ENCODE results near the gene EIF2AK3. TPM values are rescaled to one million over a fixed set of nuclear protein-coding genes. Genes with fewer than 3 reads are reported as not detected.
"Not testable (repeated sequence)": the region's sequence is repeated elsewhere in the genome, so short reads cannot be mapped to it uniquely, and the experiment has no call there.

The EIF2AK3 gene
- polyA plus RNA-seq, 1 experiment, result 3.8 TPM

GRCh38 chr2:88651646-88652045, 24.4 kb upstream of the EIF2AK3 start:
- TF ChIP-seq CTCF (IDR thresholded peaks at IDR 0.05; ENCODE audit: insufficient read depth, low read depth, low read length), result no peak
- Histone ChIP-seq H3K27me3 (ENCODE audit: control insufficient read depth, insufficient read depth, low read length) (no peaks in the 10 kb centered on the region), H3K4me3 (ENCODE audit: low read depth, low read length) (no peak overlapping the region), H3K36me3 (ENCODE audit: control insufficient read depth, insufficient read depth, low read length) (no peaks in the 10 kb centered on the region)
- ChIA-PET CTCF (interaction anchor here (0.7 kb wide), 1 partner anchor 11 kb away, joined by 3 read pairs; no protein-coding TSS in a partner anchor), POLR2A (no interaction called here)
- no peak for DNase-seq (ENCODE audit: low read depth)

DNA sequence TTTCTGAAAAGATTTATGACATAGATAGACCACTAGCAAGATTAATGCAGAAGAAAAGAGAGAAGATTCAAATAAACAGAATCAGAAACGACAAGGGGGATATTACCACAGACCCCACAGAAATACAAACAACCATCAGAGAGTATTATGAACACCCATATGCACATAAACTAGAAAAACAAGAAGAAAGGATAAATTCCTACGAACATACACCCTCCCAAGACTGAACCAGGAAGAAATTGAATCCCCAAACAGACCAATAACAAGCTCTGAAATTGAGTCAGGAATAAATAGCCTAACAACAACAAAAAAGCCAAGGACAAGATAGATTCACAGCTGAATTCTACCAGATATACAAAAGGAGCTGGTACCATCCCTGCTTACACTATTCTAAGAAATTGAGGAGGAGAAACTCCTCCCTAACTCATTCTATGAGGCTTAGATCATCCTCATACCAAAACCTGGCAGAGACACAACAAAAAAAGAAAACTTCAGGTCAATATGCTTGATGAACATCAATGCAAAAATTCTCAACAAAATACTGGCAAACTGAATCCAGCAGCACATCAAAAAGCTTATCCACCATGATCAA, 18.1 kb upstream of the EIF2AK3 start:
- DNase-seq (ENCODE audit: low read depth); H3K4me3 ChIP-seq (ENCODE audit: low read depth, low read length); H3K36me3 ChIP-seq (ENCODE audit: control insufficient read depth, insufficient read depth, low read length); H3K27me3 ChIP-seq (ENCODE audit: control insufficient read depth, insufficient read depth, low read length); POLR2A ChIA-PET: not testable (repeated sequence)
- CTCF ChIA-PET, result interaction anchor here (0.6 to 1.7 kb wide), 3 partner anchors 10 to 26 kb away, joined by 3 to 4 read pairs (median 3); no protein-coding TSS in a partner anchor

- POLR2A ChIA-PET, result interaction anchor here (0.7 kb wide), 1 partner anchor 11 kb away, joined by 3 read pairs; no protein-coding TSS in a partner anchor
- Histone ChIP-seq H3K36me3 (ENCODE audit: control insufficient read depth, insufficient read depth, low read length) (no peaks in the 10 kb centered on the region), H3K27me3 (ENCODE audit: control insufficient read depth, insufficient read depth, low read length) (peaks cover 2% of the 10 kb centered on the region; the same call in 1 of the 2 replicates), H3K4me3 (ENCODE audit: low read depth, low read length) (no peak overlapping the region)
- CTCF ChIA-PET, result no interaction called here
- DNase-seq (ENCODE audit: low read depth), result no peak
- no peak for TF ChIP-seq CTCF (IDR thresholded peaks at IDR 0.05; ENCODE audit: insufficient read depth, low read depth, low read length)
Measured at GRCh38 chr2:88642278-88642677, 15.0 kb upstream of the EIF2AK3 start.

- no peak overlapping the region for H3K4me3 ChIP-seq (ENCODE audit: low read depth, low read length)
- no peak for DNase-seq (ENCODE audit: low read depth)
- CTCF ChIA-PET, result interaction anchor here (1.4 kb wide), 1 partner anchor 27 kb away, joined by 3 read pairs; no protein-coding TSS in a partner anchor
- no peaks in the 10 kb centered on the region for H3K36me3 ChIP-seq (ENCODE audit: control insufficient read depth, insufficient read depth, low read length)
- POLR2A ChIA-PET, result interaction anchor here (0.6 to 0.7 kb wide), 2 partner anchors 12 to 644 kb away, joined by 3 to 4 read pairs; no protein-coding TSS in a partner anchor
- H3K27me3 ChIP-seq (ENCODE audit: control insufficient read depth, insufficient read depth, low read length), result peaks cover 5% of the 10 kb centered on the region
- no peak for TF ChIP-seq CTCF (IDR thresholded peaks at IDR 0.05; ENCODE audit: insufficient read depth, low read depth, low read length)
Measured at GRCh38 chr2:88641330-88641729, 14.1 kb upstream of the EIF2AK3 start.

DNA sequence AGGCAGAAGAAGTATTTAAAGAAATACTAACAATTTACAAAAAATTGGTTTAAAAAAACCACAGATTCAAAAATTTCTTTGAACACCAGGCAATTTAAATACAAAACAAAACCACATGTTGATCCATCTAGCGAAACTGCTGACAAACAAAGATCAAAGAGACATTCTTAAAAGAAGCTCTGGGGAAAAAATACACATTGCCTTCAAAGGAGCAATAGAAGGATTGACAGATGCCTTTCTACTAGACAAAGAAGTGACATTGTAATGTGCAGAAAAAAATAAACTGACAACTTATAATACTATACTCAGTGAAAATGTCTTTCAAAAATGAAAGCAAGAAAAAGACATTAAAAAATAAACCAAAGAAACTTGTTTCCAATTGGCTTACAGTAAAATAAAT, 12.6 kb upstream of the EIF2AK3 start:
- no peak for TF ChIP-seq CTCF (IDR thresholded peaks at IDR 0.05; ENCODE audit: insufficient read depth, low read depth, low read length)
- CTCF ChIA-PET, result interaction anchor here (1.0 to 1.4 kb wide), 2 partner anchors 11 to 28 kb away, joined by 3 read pairs; no protein-coding TSS in a partner anchor

More for the DNA sequence above, 12.6 kb upstream of the EIF2AK3 start:
- POLR2A ChIA-PET, result no interaction called here
- Histone ChIP-seq H3K4me3 (ENCODE audit: low read depth, low read length) (no peak overlapping the region), H3K36me3 (ENCODE audit: control insufficient read depth, insufficient read depth, low read length) (no peaks in the 10 kb centered on the region), H3K27me3 (ENCODE audit: control insufficient read depth, insufficient read depth, low read length) (peaks cover 14% of the 10 kb centered on the region)
- DNase-seq (ENCODE audit: low read depth), result no peak

Measured in BJ (cell line).